Endothelial cell of umbilical vein (primary cell): ENCODE results near the gene AADAC. TPM values are rescaled to one million over a fixed set of nuclear protein-coding genes. Genes with fewer than 3 reads are reported as not detected.

Source experiments
- BruUV-seq: library from RNA; stranded (reverse); fragments of 400-500 nt; replicated peaks from 2 replicates; lab custom pipeline; 2021; lab: Mats Ljungman, UMichigan
- CTCF ChIA-PET: fragments of 300-600, 350-600 bp; sonication (Branson Sonifier 250); formaldehyde crosslinking; loops from one replicate; lab custom pipeline; 2021; ENCODE audit warnings: antibody characterized with exemption, inconsistent platforms; lab: Charles Lee
- POLR2A ChIA-PET: fragments of 300-600, 350-600 bp; sonication (Branson Sonifier 250); formaldehyde crosslinking; loops from one replicate; lab custom pipeline; 2021; ENCODE audit warnings: antibody characterized with exemption, inconsistent platforms; lab: Charles Lee
- DNase-seq: peaks from one replicate; pipeline ENCODE4 v3.0.0-alpha.2; 2011; ENCODE audit warnings: low read depth, low spot score
- FAIRE-seq: peaks from 2 replicates; lab custom pipeline; 2011; peaks lifted over from hg19 to GRCh38; lab: Jason Lieb, UNC
- H2AFZ ChIP-seq: 2 replicates; pipeline ENCODE4 v1.6.0; 2012; ENCODE audit warnings: low read depth, low read length, control low read depth, inconsistent platforms
- H3K27ac ChIP-seq: 2 replicates; pipeline ENCODE4 v1.5.1; 2011; ENCODE audit warnings: low read depth, mild to moderate bottlenecking, control low read depth, low read length, moderate library complexity; ENCODE audit not compliant: insufficient read depth
- H3K27me3 ChIP-seq, 2 experiments: 2 replicates each; pipeline versions ENCODE4 v1.6.0 to v1.6.1; 2011; ENCODE audit warnings: low read length in 2 of 2, mixed read lengths in 1 of 2; ENCODE audit not compliant: control insufficient read depth in 2 of 2, insufficient read depth in 2 of 2
- H3K36me3 ChIP-seq, 2 experiments: 2 replicates in 1 of 2; 3 replicates in 1 of 2; pipeline ENCODE4 v1.5.1; 2011; ENCODE audit warnings: low read length in 2 of 2, mild to moderate bottlenecking in 1 of 2, moderate library complexity in 1 of 2; ENCODE audit not compliant: control insufficient read depth in 2 of 2, insufficient read depth in 2 of 2; ENCODE audit errors: extremely low read depth in 1 of 2
- H3K4me1 ChIP-seq: 3 replicates; pipeline ENCODE4 v1.5.1; 2011; ENCODE audit warnings: mild to moderate bottlenecking, low read length; ENCODE audit not compliant: control insufficient read depth, insufficient read depth; ENCODE audit errors: extremely low read depth
- H3K4me2 ChIP-seq: 2 replicates; pipeline ENCODE4 v1.6.1; 2011; ENCODE audit warnings: low read length, control low read depth, mixed read lengths; ENCODE audit not compliant: insufficient read depth
- H3K4me3 ChIP-seq, 3 experiments: fragments of 200-600 bp in 1 of 3; sonication (generic), shearing (Covaris generic) in 1 of 3; replicated peaks in 1 of 3; 2 replicates each; pipeline ENCODE4 v1.5.1; 2011 to 2016; ENCODE audit warnings: control low read depth in 3 of 3, low read length in 3 of 3, mild to moderate bottlenecking in 2 of 3, inconsistent platforms in 1 of 3, low read depth in 1 of 3, moderate library complexity in 1 of 3; ENCODE audit not compliant: insufficient read depth in 1 of 3
- H3K79me2 ChIP-seq: 2 replicates; pipeline ENCODE4 v1.6.0; 2012; ENCODE audit warnings: low read length, inconsistent platforms; ENCODE audit not compliant: control insufficient read depth, insufficient read depth
- H3K9ac ChIP-seq: replicated peaks from 2 replicates; pipeline ENCODE3; 2011; ENCODE audit warnings: low read length, control low read depth; ENCODE audit not compliant: insufficient read depth; ENCODE audit errors: extremely low read depth
- H3K9me1 ChIP-seq: replicated peaks from 3 replicates; pipeline ENCODE4 v1.6.0; 2011; ENCODE audit warnings: mild to moderate bottlenecking, low read length; ENCODE audit not compliant: control insufficient read depth, insufficient read depth; ENCODE audit errors: extremely low read depth
- H3K9me3 ChIP-seq: replicated peaks from 2 replicates; pipeline ENCODE4 v1.5.1; 2012; ENCODE audit warnings: low read length, inconsistent platforms; ENCODE audit not compliant: control insufficient read depth, insufficient read depth
- H4K20me1 ChIP-seq: replicated peaks from 2 replicates; pipeline ENCODE3; 2011; ENCODE audit warnings: mild to moderate bottlenecking, low read length; ENCODE audit not compliant: control insufficient read depth, insufficient read depth; ENCODE audit errors: extremely low read depth
- CTCF ChIP-seq, 2 donors: IDR thresholded peaks; 1 replicate in 1 of 2; 2 replicates in 1 of 2; pipeline ENCODE4 v1.5.1; 2011; ENCODE audit warnings: low read length in 2 of 2, mild to moderate bottlenecking in 2 of 2, moderate library complexity in 2 of 2, control low read depth in 1 of 2, inconsistent platforms in 1 of 2, low read depth in 1 of 2; ENCODE audit not compliant: insufficient read depth in 1 of 2; ENCODE audit errors: extremely low read depth in 1 of 2
- FOS ChIP-seq: IDR thresholded peaks from 2 replicates; pipeline ENCODE4 v1.6.1; 2011; ENCODE audit warnings: mild to moderate bottlenecking, low read length, moderate library complexity, borderline replicate concordance; ENCODE audit not compliant: insufficient read depth
- dilution Hi-C: fragments of 300-500 bp; cut with MboI; formaldehyde crosslinking; loops from one replicate; pipeline ENCODE4 v1.15.0; 2019; ENCODE audit warnings: low sequenced_read_pairs; ENCODE audit not compliant: extremely low pct_ligation_motif_present
- intact Hi-C: fragments of 100-400 bp; cut with micrococcal nuclease; formaldehyde crosslinking; loops from one replicate; pipeline ENCODE4 v1.10.0; 2022
- polyA plus RNA-seq, 4 experiments: library from polyadenylated mRNA; depleted of rRNA in 3 of 4; stranded (reverse) in 3 of 4; unstranded in 1 of 4; fragments of >200 nt; gene quantifications; 2 replicates each; pipeline versions ENCODE4 v1.2.1 to v1.2.3, GENCODE V29; 2011 to 2012; ENCODE audit warnings: missing spikeins in 1 of 4
- total RNA-seq: library from RNA; stranded (reverse); gene quantifications from 2 replicates; pipeline ENCODE4 v1.2.3, GENCODE V29; 2021

Gene AADAC
- total and polyA plus RNA-seq, 2 donors (not counting 3 experiments of a cell fraction or from before 2014, with no cell fraction given): 0.27 to 0.62 TPM

DNA sequence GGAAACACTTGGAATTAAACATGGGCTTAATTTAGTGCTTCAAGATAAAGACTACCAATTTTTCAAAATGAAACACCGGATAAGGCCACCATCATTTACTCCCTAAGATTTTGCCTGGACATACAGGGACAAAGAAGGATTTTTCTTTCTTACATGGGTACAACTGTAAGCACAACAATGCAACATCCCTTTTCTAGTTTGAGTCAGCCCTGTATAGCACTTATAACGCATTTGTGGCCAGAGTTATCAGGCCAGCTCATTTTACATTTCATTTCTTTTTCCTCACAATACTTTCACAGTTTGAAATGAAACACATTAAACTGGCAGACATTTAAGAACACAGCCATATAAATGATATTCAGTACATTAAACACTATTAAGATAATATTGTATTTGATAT is 49.7 kb downstream of the AADAC start:
- H3K9ac ChIP-seq: no peak overlapping the region

More for the DNA sequence above, 49.7 kb downstream of the AADAC start:
- Histone ChIP-seq H4K20me1 (no peaks in the 10 kb centered on the region), H3K9me1 (no peaks in the 10 kb centered on the region), H3K4me2 (no peak overlapping the region), H3K79me2 (no peaks in the 10 kb centered on the region), H3K9me3 (no peaks in the 10 kb centered on the region), H3K4me3 (no peak overlapping the region), H3K27ac (peak overlapping the region; percentile 66), H3K27me3 (no peaks in the 10 kb centered on the region), H3K36me3 (no peaks in the 10 kb centered on the region), H3K4me1 (peaks cover 31% of the 10 kb centered on the region), H2AFZ (peak overlapping the region; percentile 63)
- BruUV-seq: no TSS peak
- ChIA-PET CTCF (interaction anchor here (0.9 to 2.3 kb wide), 4 partner anchors 18 to 53 kb away, joined by 3 to 7 read pairs (median 3); no protein-coding TSS in a partner anchor), POLR2A (no interaction called here)
- dilution Hi-C loops: no loop called here
- FAIRE-seq (no peak), DNase-seq (peak; percentile 24)
- no peak for TF ChIP-seq CTCF (IDR thresholded peaks at IDR 0.05; ENCODE audit: extremely low read depth in 1 of 2, insufficient read depth in 1 of 2, low read depth in 1 of 2, low read length in 2 of 2)
- peak; percentile 4 for TF ChIP-seq FOS
- intact Hi-C loops: loop anchor here (1.0 to 2.0 kb wide), 7 partner anchors 25 to 159 kb away; no protein-coding TSS in a partner anchor
